CD4-positive, alpha-beta memory T cell (primary cell): ENCODE data around the gene CEBPE. TPM values are rescaled to one million over a fixed set of nuclear protein-coding genes. Genes with fewer than 3 reads are reported as not detected.

ENCODE experiments used
- CTCF ChIA-PET: fragments of 350-600 bp; sonication (Branson Sonifier 250); formaldehyde crosslinking; loops from one replicate; lab custom pipeline; 2021; ENCODE audit warnings: inconsistent platforms; ENCODE audit not compliant: partially characterized antibody; lab: Charles Lee
- POLR2A ChIA-PET: fragments of 350-600 bp; sonication (Branson Sonifier 250); formaldehyde crosslinking; loops from one replicate; lab custom pipeline; 2021; ENCODE audit not compliant: partially characterized antibody; lab: Charles Lee
- DNase-seq, 5 donors: peaks; one replicate each; pipeline versions ENCODE4 v3.0.0 to v3.0.0-alpha.2; 2020 to 2022; ENCODE audit warnings: mixed read lengths in 1 of 5
- H3K27ac ChIP-seq: one replicate; pipeline ENCODE4 v1.7.0; 2013; ENCODE audit warnings: low read depth, low read length
- H3K27me3 ChIP-seq: 2 replicates; pipeline ENCODE4 v1.7.0; 2013; ENCODE audit warnings: mild to moderate bottlenecking, low read length, moderate library complexity; ENCODE audit not compliant: insufficient read depth
- H3K36me3 ChIP-seq: 2 replicates; pipeline ENCODE4 v1.7.0; 2013; ENCODE audit warnings: mild to moderate bottlenecking, low read length, moderate library complexity; ENCODE audit not compliant: insufficient read depth
- H3K4me1 ChIP-seq: 2 replicates; pipeline ENCODE4 v1.7.0; 2013; ENCODE audit warnings: mild to moderate bottlenecking, low read length, moderate library complexity; ENCODE audit not compliant: insufficient read depth
- H3K4me3 ChIP-seq, 2 donors: one replicate each; pipeline ENCODE4 v1.7.0; 2013; ENCODE audit warnings: low read length in 2 of 2, mild to moderate bottlenecking in 1 of 2
- H3K9me3 ChIP-seq, 2 donors: one replicate each; pipeline ENCODE4 v1.7.0; 2013; ENCODE audit warnings: low read length in 2 of 2, control low read depth in 1 of 2; ENCODE audit not compliant: control insufficient read depth in 1 of 2
- H3K27ac Mint-ChIP-seq, 7 donors: one replicate each; pipeline ENCODE4 v1.8.0; 2020 to 2021; ENCODE audit warnings: mixed read lengths in 7 of 7, mild to moderate bottlenecking in 6 of 7, inconsistent platforms in 3 of 7, moderate library complexity in 3 of 7
- H3K27me3 Mint-ChIP-seq, 2 donors: one replicate each; pipeline ENCODE4 v1.8.0; 2020 to 2021; ENCODE audit warnings: mixed read lengths in 2 of 2
- H3K36me3 Mint-ChIP-seq, 2 donors: one replicate each; pipeline ENCODE4 v1.8.0; 2020 to 2021; ENCODE audit warnings: mixed read lengths in 2 of 2, inconsistent platforms in 1 of 2, mild to moderate bottlenecking in 1 of 2
- H3K4me1 Mint-ChIP-seq, 4 donors: one replicate each; pipeline ENCODE4 v1.8.0; 2020 to 2021; ENCODE audit warnings: mixed read lengths in 4 of 4, mild to moderate bottlenecking in 1 of 4
- H3K4me3 Mint-ChIP-seq, 8 donors: one replicate each; pipeline ENCODE4 v1.8.0; 2020 to 2021; ENCODE audit warnings: mixed read lengths in 8 of 8, mild to moderate bottlenecking in 7 of 8, moderate library complexity in 6 of 8, inconsistent platforms in 3 of 8
- H3K9me3 Mint-ChIP-seq, 8 donors: one replicate each; pipeline ENCODE4 v1.8.0; 2020 to 2021; ENCODE audit warnings: mixed read lengths in 8 of 8, mild to moderate bottlenecking in 5 of 8, inconsistent platforms in 3 of 8, moderate library complexity in 1 of 8
- intact Hi-C: fragments of 100-400 bp; cut with micrococcal nuclease; formaldehyde crosslinking; loops from one replicate; pipeline ENCODE4 v1.15.1; 2023
- polyA plus RNA-seq, 2 donors: library from polyadenylated mRNA; unstranded; fragments of 300-500 nt; fragmentation: Illumina TruSeq; gene quantifications; one replicate each; pipeline ENCODE4 v1.2.3, GENCODE V29; 2021
- total RNA-seq, 2 experiments: library from RNA; stranded (reverse); gene quantifications; one replicate each; pipeline ENCODE4 v1.2.3, GENCODE V29; 2021

CEBPE gene
- total and polyA plus RNA-seq, 4 experiments from 2014 or later, result 0.16 to 0.84 (median 0.52) TPM

GRCh38 chr14:23068789-23069412 lies 50.2 kb downstream of the CEBPE start:
- Mint-ChIP-seq H3K27me3 (no peaks in the 10 kb centered on the region), H3K27ac (peak overlapping the region; percentile 34 to 93 (median 87)), H3K36me3 (peaks cover 27 to 68% of the 10 kb centered on the region in 2 donors), H3K4me1 (peaks cover 19 to 41% (median 32%) of the 10 kb centered on the region in 4 donors), H3K9me3 (no peaks in the 10 kb centered on the region), H3K4me3 (peak overlapping the region in 7 of 8 donors; percentile 34 to 74 (median 61))
- Histone ChIP-seq H3K27me3 (no peaks in the 10 kb centered on the region), H3K4me1 (peaks cover 28% of the 10 kb centered on the region), H3K36me3 (peaks cover 50% of the 10 kb centered on the region), H3K4me3 (no peak overlapping the region), H3K9me3 (no peaks in the 10 kb centered on the region), H3K27ac (no peak overlapping the region)
- intact Hi-C loops, result loop anchor here (1.0 to 2.0 kb wide), 6 partner anchors 8 to 312 kb away; partner anchors contain the start of genes ACIN1 and C14orf119
- CTCF ChIA-PET, result interaction anchor here (0.7 to 19.0 kb wide), 62 partner anchors 10 to 913 kb away, joined by 3 to 1070 read pairs (median 4); partner anchors contain the start of genes ACIN1, AJUBA, C14orf119 and CDH24
- POLR2A ChIA-PET, result interaction anchor here (0.8 to 2.2 kb wide), 12 partner anchors 8 to 303 kb away, joined by 3 to 37 read pairs (median 4); partner anchors contain the start of genes ACIN1, AJUBA, C14orf119 and OXA1L
- peak; percentile 77 to 81 (median 78) for DNase-seq

GRCh38 chr14:23067847-23068788 lies 50.9 kb downstream of the CEBPE start:
- peak overlapping the region in 1 of 8 donors; percentile 74 for H3K4me3 Mint-ChIP-seq
- Histone ChIP-seq H3K27ac (no peak overlapping the region), H3K4me1 (peaks cover 28% of the 10 kb centered on the region), H3K4me3 (no peak overlapping the region), H3K27me3 (no peaks in the 10 kb centered on the region), H3K9me3 (no peaks in the 10 kb centered on the region), H3K36me3 (peaks cover 58% of the 10 kb centered on the region)
- intact Hi-C loops, result loop anchor here (2.0 kb wide), 2 partner anchors 53 to 313 kb away; no protein-coding TSS in a partner anchor
- peak overlapping the region in 3 of 7 donors; percentile 83 to 89 (median 87) for H3K27ac Mint-ChIP-seq
- ChIA-PET POLR2A (interaction anchor here (0.8 to 2.2 kb wide), 11 partner anchors 9 to 302 kb away, joined by 3 to 37 read pairs (median 5); partner anchors contain the start of genes ACIN1, AJUBA, C14orf119 and OXA1L), CTCF (interaction anchor here (0.7 to 19.0 kb wide), 62 partner anchors 9 to 913 kb away, joined by 3 to 1070 read pairs (median 4); partner anchors contain the start of genes ACIN1, AJUBA, C14orf119 and CDH24)
- peaks cover 19 to 44% (median 32%) of the 10 kb centered on the region in 4 donors for H3K4me1 Mint-ChIP-seq
- no peaks in the 10 kb centered on the region for H3K9me3 Mint-ChIP-seq
- peaks cover 33 to 75% of the 10 kb centered on the region in 2 donors for H3K36me3 Mint-ChIP-seq
- no peaks in the 10 kb centered on the region for H3K27me3 Mint-ChIP-seq
- DNase-seq, result no peak

Other genes starting within 250 kb of the CEBPE start
- 10 to 100 TPM; 93.1 to 98.1 TPM for gene LRP10, start 247.5 kb downstream of the CEBPE start, total RNA-seq
- 100 to 1,000 TPM in 1 of 2 donors, 10 to 100 TPM in 1; 92.0 to 118 TPM for gene LRP10, start 247.5 kb downstream of the CEBPE start, polyA plus RNA-seq
- gene REM2, start 236.0 kb downstream of the CEBPE start, total RNA-seq, result 1 to 10 TPM; 4.4 to 4.6 TPM
- 1 to 10 TPM in 1 of 2 donors, under 1 TPM in 1; 0.55 to 1.5 TPM for gene REM2, start 236.0 kb downstream of the CEBPE start, polyA plus RNA-seq
- gene RBM23, start 200.1 kb downstream of the CEBPE start, total RNA-seq, result 100 to 1,000 TPM; 119 to 123 TPM
- gene RBM23, start 200.1 kb downstream of the CEBPE start, polyA plus RNA-seq, result 10 to 100 TPM; 57.1 to 58.3 TPM
- 10 to 100 TPM; 25.8 to 30.5 TPM for gene PRMT5, start 189.9 kb downstream of the CEBPE start, total RNA-seq
- 10 to 100 TPM; 50.6 to 65.1 TPM for gene PRMT5, start 189.9 kb downstream of the CEBPE start, polyA plus RNA-seq
- gene HAUS4, start 162.2 kb downstream of the CEBPE start, total RNA-seq, result 10 to 100 TPM; 32.6 to 35.7 TPM
- gene HAUS4, start 162.2 kb downstream of the CEBPE start, polyA plus RNA-seq, result 10 to 100 TPM; 29.1 to 31.3 TPM
- gene AJUBA, start 136.7 kb downstream of the CEBPE start, total RNA-seq, result 1 to 10 TPM; 2.8 to 3.9 TPM
- 1 to 10 TPM in 1 of 2 donors, under 1 TPM in 1; 0.30 to 1.3 TPM for gene AJUBA, start 136.7 kb downstream of the CEBPE start, polyA plus RNA-seq
- 10 to 100 TPM; 13.2 to 13.3 TPM for gene C14orf93, start 109.1 kb downstream of the CEBPE start, total RNA-seq
- gene C14orf93, start 109.1 kb downstream of the CEBPE start, polyA plus RNA-seq, result 1 to 10 TPM; 6.0 to 7.9 TPM
- 10 to 100 TPM; 31.4 to 33.6 TPM for gene PSMB5, start 84.4 kb downstream of the CEBPE start, total RNA-seq
- gene PSMB5, start 84.4 kb downstream of the CEBPE start, polyA plus RNA-seq, result 10 to 100 TPM; 52.9 to 56.6 TPM
- gene PSMB11, start 77.0 kb downstream of the CEBPE start, total RNA-seq, result not detected
- not detected for gene PSMB11, start 77.0 kb downstream of the CEBPE start, polyA plus RNA-seq
- 1 to 10 TPM; 1.3 to 1.6 TPM for gene CDH24, start 61.7 kb downstream of the CEBPE start, total RNA-seq
- gene CDH24, start 61.7 kb downstream of the CEBPE start, polyA plus RNA-seq, result under 1 TPM; 0.15 to 0.53 TPM
- gene ACIN1, start 24.1 kb downstream of the CEBPE start, total RNA-seq, result 100 to 1,000 TPM; 317 to 327 TPM
- 10 to 100 TPM in 1 of 2 donors, 1 to 10 TPM in 1; 1.2 to 20.5 TPM for gene ACIN1, start 24.1 kb downstream of the CEBPE start, polyA plus RNA-seq
- 10 to 100 TPM; 49.7 to 54.0 TPM for gene C14orf119, start 23.8 kb downstream of the CEBPE start, total RNA-seq
- 100 to 1,000 TPM in 1 of 2 donors, 10 to 100 TPM in 1; 80.1 to 147 TPM for gene C14orf119, start 23.8 kb downstream of the CEBPE start, polyA plus RNA-seq
- not detected for gene CIROP, start 14.3 kb downstream of the CEBPE start, total RNA-seq
- not detected for gene CIROP, start 14.3 kb downstream of the CEBPE start, polyA plus RNA-seq
- gene SLC7A8, start 64.4 kb upstream of the CEBPE start, total RNA-seq, result 1 to 10 TPM; 2.4 to 4.1 TPM
- gene SLC7A8, start 64.4 kb upstream of the CEBPE start, polyA plus RNA-seq, result under 1 TPM; 0.56 to 0.62 TPM
- not detected for gene RNF212B, start 118.7 kb upstream of the CEBPE start, total RNA-seq
- not detected for gene RNF212B, start 118.7 kb upstream of the CEBPE start, polyA plus RNA-seq
- 10 to 100 TPM; 21.0 to 21.7 TPM for gene HOMEZ, start 166.9 kb upstream of the CEBPE start, total RNA-seq
- 1 to 10 TPM; 1.5 to 5.7 TPM for gene HOMEZ, start 166.9 kb upstream of the CEBPE start, polyA plus RNA-seq
- 10 to 100 TPM; 82.3 to 87.3 TPM for gene PPP1R3E, start 183.6 kb upstream of the CEBPE start, total RNA-seq
- gene PPP1R3E, start 183.6 kb upstream of the CEBPE start, polyA plus RNA-seq, result 1 to 10 TPM; 1.3 to 2.9 TPM
- 1 to 10 TPM; 2.0 to 3.6 TPM for gene BCL2L2, start 187.6 kb upstream of the CEBPE start, total RNA-seq
- gene BCL2L2, start 187.6 kb upstream of the CEBPE start, polyA plus RNA-seq, result not detected
- 100 to 1,000 TPM; 194 to 196 TPM for gene PABPN1, start 202.2 kb upstream of the CEBPE start, total RNA-seq
- 100 to 1,000 TPM in 1 of 2 donors, 10 to 100 TPM in 1; 91.7 to 125 TPM for gene PABPN1, start 202.2 kb upstream of the CEBPE start, polyA plus RNA-seq
- gene SLC22A17, start 233.6 kb upstream of the CEBPE start, total RNA-seq, result 10 to 100 TPM; 19.8 to 21.1 TPM
- gene SLC22A17, start 233.6 kb upstream of the CEBPE start, polyA plus RNA-seq, result 1 to 10 TPM; 2.9 to 3.9 TPM
- not detected for gene EFS, start 245.9 kb upstream of the CEBPE start, total RNA-seq
- gene EFS, start 245.9 kb upstream of the CEBPE start, polyA plus RNA-seq, result not detected